Thymus (tissue), 14 donors: ENCODE data around the gene HPS1. TPM values are rescaled to one million over a fixed set of nuclear protein-coding genes. Genes with fewer than 3 reads are reported as not detected.

Source experiments
- DNase-seq, 9 donors: peaks; one replicate each; pipeline ENCODE4 v3.0.0-alpha.2; 2013; ENCODE audit warnings: low spot score in 9 of 9, low read depth in 6 of 9, missing footprints in 1 of 9
- H3K27ac ChIP-seq, 2 donors: one replicate each; pipeline ENCODE4 v1.5.1; 2013; ENCODE audit warnings: control low read depth in 1 of 2, low read depth in 1 of 2, low read length in 1 of 2, mild to moderate bottlenecking in 1 of 2, moderate library complexity in 1 of 2
- H3K27me3 ChIP-seq, 2 donors: one replicate each; pipeline ENCODE4 v1.5.1; 2013; ENCODE audit warnings: low read length in 1 of 2; ENCODE audit not compliant: control insufficient read depth in 2 of 2, insufficient read depth in 1 of 2
- H3K36me3 ChIP-seq, 2 donors: one replicate each; pipeline ENCODE4 v1.5.1; 2013; ENCODE audit warnings: low read length in 1 of 2, mild to moderate bottlenecking in 1 of 2, moderate library complexity in 1 of 2; ENCODE audit not compliant: control insufficient read depth in 2 of 2, insufficient read depth in 2 of 2
- H3K4me1 ChIP-seq, 2 donors: one replicate each; pipeline ENCODE4 v1.5.1; 2013; ENCODE audit warnings: low read length in 2 of 2; ENCODE audit not compliant: control insufficient read depth in 2 of 2, insufficient read depth in 2 of 2
- H3K4me3 ChIP-seq, 2 donors: one replicate each; pipeline ENCODE4 v1.5.1; 2013; ENCODE audit warnings: low read length in 2 of 2, control low read depth in 1 of 2, mild to moderate bottlenecking in 1 of 2
- H3K9me3 ChIP-seq, 2 donors: one replicate each; pipeline ENCODE4 v1.5.1; 2013; ENCODE audit warnings: low read length in 1 of 2, mild to moderate bottlenecking in 1 of 2; ENCODE audit not compliant: control insufficient read depth in 2 of 2, insufficient read depth in 1 of 2
- WGBS: extraction: QIAGEN DNeasy Blood & Tissue Kit; methylation state at CpG from one replicate; pipeline ENCODE4 v1.1.7; 2013; 5-methylcytosine and 5-hydroxymethylcytosine counted together
- long read RNA-seq, 10 donors: transcript quantifications; one replicate each; lab custom pipeline, GENCODE V29; 2026
- polyA plus RNA-seq: library from polyadenylated mRNA; stranded (reverse); fragments of 200-250 nt; gene quantifications from one replicate; pipeline ENCODE4 v1.2.3, GENCODE V29; 2013
- total RNA-seq: library from RNA; stranded (reverse); fragments of 120-200 nt; gene quantifications from one replicate; pipeline ENCODE4 v1.2.4, GENCODE V29; 2013
- donor health status: healthy.

Gene HPS1
- total RNA-seq (22.1 TPM), polyA plus RNA-seq (50.4 TPM)
- long read RNA-seq, donor 1: 0 reads
- long read RNA-seq, donor 2: 0 reads
- long read RNA-seq, donor 3, transcript HPS1-207 (4 exons, 922 nt): major isoform, 15 of 36 reads
- long read RNA-seq, donor 3, partial matches to known transcripts: 21 of 36 reads
- long read RNA-seq, donor 3, other reads (novel, unspliced or antisense): 0 of 36 reads
- long read RNA-seq, donor 4, partial matches to known transcripts: 9 of 10 reads
- long read RNA-seq, donor 4, other reads (novel, unspliced or antisense): 0 of 10 reads
- long read RNA-seq, donor 5, partial matches to known transcripts: 13 of 19 reads
- long read RNA-seq, donor 5, other reads (novel, unspliced or antisense): 0 of 19 reads
- long read RNA-seq, donor 6, transcript HPS1-207 (4 exons, 922 nt): major isoform, 6 of 8 reads
- long read RNA-seq, donor 6, partial matches to known transcripts: 0 of 8 reads
- long read RNA-seq, donor 6, other reads (novel, unspliced or antisense): 0 of 8 reads
- long read RNA-seq, donor 7, transcript HPS1-207 (4 exons, 922 nt): major isoform, 5 of 5 reads
- long read RNA-seq, donor 7, partial matches to known transcripts: 0 of 5 reads
- long read RNA-seq, donor 7, other reads (novel, unspliced or antisense): 0 of 5 reads
- long read RNA-seq, donor 8: 0 reads
- long read RNA-seq, donor 9, partial matches to known transcripts: 0 of 3 reads
- long read RNA-seq, donor 9, other reads (novel, unspliced or antisense): 0 of 3 reads
- long read RNA-seq, donor 10, transcript HPS1-207 (4 exons, 922 nt): major isoform, 6 of 8 reads
- long read RNA-seq, donor 10, partial matches to known transcripts: 0 of 8 reads
- long read RNA-seq, donor 10, other reads (novel, unspliced or antisense): 0 of 8 reads

- H3K4me3 ChIP-seq: peak within 1 kb of the TSS; percentile 81 to 85
- peak; percentile 23 to 85 (median 61) for DNase-seq
- no peaks in the 10 kb centered on the region for H3K9me3 ChIP-seq
- peaks cover 4 to 9% of the 10 kb centered on the region in 2 donors for H3K4me1 ChIP-seq
- H3K36me3 ChIP-seq: peaks cover 23% of the 10 kb centered on the region in 2 donors
- H3K27ac ChIP-seq: peak within 1 kb of the TSS; percentile 81 to 89
- H3K27me3 ChIP-seq: no peaks in the 10 kb centered on the region
- 3% methylated on average over 47 of the region's 47 CpGs for WGBS
Observed at GRCh38 chr10:98446661-98447221, at the start of gene HPS1. HPS1 (minus strand) TSS chr10:98446935; CDS start chr10:98443240, 3,695 bp downstream.

GRCh38 chr10:98492763-98493162, 46.0 kb upstream of the HPS1 start:
- Histone ChIP-seq H3K4me1 (no peaks in the 10 kb centered on the region), H3K4me3 (no peak overlapping the region), H3K27ac (no peak overlapping the region), H3K9me3 (no peaks in the 10 kb centered on the region), H3K36me3 (no peaks in the 10 kb centered on the region), H3K27me3 (no peaks in the 10 kb centered on the region)
- DNase-seq: no peak
- 95% methylated on average over 1 of the region's 1 CpG for WGBS

GRCh38 chr10:98489561-98490481, 43.1 kb upstream of the HPS1 start:
- Histone ChIP-seq H3K27me3 (no peaks in the 10 kb centered on the region), H3K4me3 (no peak overlapping the region), H3K4me1 (no peaks in the 10 kb centered on the region), H3K36me3 (no peaks in the 10 kb centered on the region), H3K9me3 (no peaks in the 10 kb centered on the region), H3K27ac (no peak overlapping the region)
- WGBS: 95% methylated on average over 13 of the region's 13 CpGs
- no peak for DNase-seq

DNA sequence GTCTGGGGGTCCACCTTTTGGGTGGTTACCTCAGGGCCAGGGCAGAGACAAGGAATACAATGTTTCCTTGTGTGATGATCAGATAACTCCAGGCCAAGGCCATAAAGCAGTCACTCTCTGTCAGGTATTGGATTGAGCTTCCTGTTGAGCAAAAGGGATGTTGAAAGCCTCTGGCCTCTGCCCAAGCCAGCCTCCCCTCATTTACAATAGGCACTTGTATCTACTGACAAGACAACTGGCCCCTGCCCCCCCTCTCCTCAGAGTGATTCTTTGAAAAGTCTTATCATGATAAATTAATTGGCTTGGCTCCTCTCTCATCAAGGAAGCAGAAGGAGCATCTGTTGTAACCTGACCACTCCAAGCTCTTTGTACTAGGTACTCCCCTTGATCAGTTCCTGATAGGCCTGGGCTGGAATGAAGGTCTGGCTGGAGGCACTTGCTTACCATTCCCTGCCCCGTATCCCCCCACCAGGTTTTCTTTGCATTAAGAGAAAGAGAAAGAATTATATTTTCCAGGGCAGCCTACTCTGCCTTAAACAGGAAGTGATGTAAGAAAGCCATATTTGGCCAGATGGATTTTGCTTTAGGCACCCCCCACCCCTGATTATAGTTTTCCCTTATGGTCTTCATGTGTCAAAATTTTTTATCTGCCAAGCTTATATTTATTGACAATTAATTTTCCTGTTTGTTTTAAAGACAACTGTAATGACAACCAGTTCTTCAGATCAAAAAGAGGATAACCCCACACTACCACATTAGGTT, 42.1 kb upstream of the HPS1 start:
- 78% methylated on average over 1 of the region's 1 CpG for WGBS
- H3K4me1 ChIP-seq: no peaks in the 10 kb centered on the region
- no peak for DNase-seq

GRCh38 chr10:98487649-98488048, 40.9 kb upstream of the HPS1 start:
- 93% methylated on average over 3 of the region's 3 CpGs for WGBS
- H3K4me1 ChIP-seq: no peaks in the 10 kb centered on the region
- no peak overlapping the region for H3K4me3 ChIP-seq
- no peak overlapping the region for H3K27ac ChIP-seq
- no peaks in the 10 kb centered on the region for H3K27me3 ChIP-seq
- H3K36me3 ChIP-seq: no peaks in the 10 kb centered on the region
- DNase-seq: no peak
- no peaks in the 10 kb centered on the region for H3K9me3 ChIP-seq

More for the DNA sequence above, 42.1 kb upstream of the HPS1 start:
- Histone ChIP-seq H3K36me3 (no peaks in the 10 kb centered on the region), H3K9me3 (no peaks in the 10 kb centered on the region), H3K27ac (no peak overlapping the region), H3K27me3 (no peaks in the 10 kb centered on the region), H3K4me3 (no peak overlapping the region)

- Histone ChIP-seq H3K27ac (no peak overlapping the region), H3K4me3 (no peak overlapping the region), H3K27me3 (no peaks in the 10 kb centered on the region), H3K9me3 (no peaks in the 10 kb centered on the region), H3K4me1 (no peaks in the 10 kb centered on the region), H3K36me3 (no peaks in the 10 kb centered on the region)
- no peak for DNase-seq
- WGBS: 96% methylated on average over 3 of the region's 3 CpGs
Observed at GRCh38 chr10:98486421-98486820, 39.7 kb upstream of the HPS1 start.

- Histone ChIP-seq H3K27me3 (no peaks in the 10 kb centered on the region), H3K36me3 (no peaks in the 10 kb centered on the region), H3K4me1 (no peaks in the 10 kb centered on the region), H3K27ac (no peak overlapping the region), H3K4me3 (no peak overlapping the region), H3K9me3 (no peaks in the 10 kb centered on the region)
- no peak for DNase-seq
- 85% methylated on average over 2 of the region's 2 CpGs for WGBS
Observed at GRCh38 chr10:98485959-98486358, 39.2 kb upstream of the HPS1 start.

DNA sequence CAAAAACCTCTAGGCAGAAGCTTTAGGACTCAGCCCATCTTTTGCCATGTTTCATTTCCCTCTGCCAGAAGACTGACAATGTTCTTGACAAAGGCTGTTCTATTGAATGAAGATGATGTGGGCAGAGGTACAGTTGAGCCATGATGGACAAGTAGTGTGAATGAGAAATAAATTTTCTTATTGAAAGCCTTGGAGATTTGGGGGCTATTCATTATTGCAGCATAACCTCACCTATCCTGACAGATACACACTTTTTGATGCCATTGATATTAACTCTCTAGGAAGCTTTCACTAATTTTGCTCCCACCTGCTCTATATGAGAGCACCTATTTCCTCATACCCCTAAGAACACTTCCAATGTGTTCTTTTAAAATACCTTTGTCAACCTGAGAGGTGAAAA, 36.9 kb upstream of the HPS1 start:
- Histone ChIP-seq H3K27me3 (no peaks in the 10 kb centered on the region), H3K36me3 (no peaks in the 10 kb centered on the region), H3K27ac (no peak overlapping the region), H3K4me1 (no peaks in the 10 kb centered on the region), H3K9me3 (no peaks in the 10 kb centered on the region), H3K4me3 (no peak overlapping the region)
- no peak for DNase-seq
